HEK293 (cell line): ENCODE data around the gene KRT9.

Experiments used
- FEZF1 ChIP-seq: fragments of 450-650 bp; formaldehyde crosslinking; IDR thresholded peaks from 2 replicates; pipeline ENCODE4 v1.5.1; 2016; ENCODE audit warnings: missing biosample characterization, missing genetic modification characterization
- TCF7L2 ChIP-seq: IDR thresholded peaks from 2 replicates; pipeline ENCODE4 v1.6.1; 2011; ENCODE audit warnings: low read depth, mild to moderate bottlenecking, inconsistent platforms, low read length, moderate library complexity, borderline replicate concordance
- YY1 ChIP-seq: fragments of 450-650 bp; formaldehyde crosslinking; IDR thresholded peaks from 2 replicates; pipeline ENCODE4 v1.5.1; 2018; ENCODE audit warnings: missing biosample characterization, missing genetic modification characterization
- ZBTB48 ChIP-seq: fragments of 450-650 bp; formaldehyde crosslinking; IDR thresholded peaks from 2 replicates; pipeline ENCODE4 v1.5.1; 2016; ENCODE audit warnings: missing biosample characterization, missing genetic modification characterization
- ZNF132 ChIP-seq: fragments of 450-650 bp; formaldehyde crosslinking; IDR thresholded peaks from 2 replicates; pipeline ENCODE4 v1.5.1; 2017; ENCODE audit warnings: missing biosample characterization, missing genetic modification characterization, borderline replicate concordance
- ZNF274 ChIP-seq, 2 experiments: fragments of 200-500 bp in 1 of 2; fragments of 450-650 bp in 1 of 2; sonication (Bioruptor generic) in 1 of 2; formaldehyde crosslinking in 1 of 2; IDR thresholded peaks; 2 replicates each; pipeline versions ENCODE4 v1.5.1 to v1.6.1; 2014 to 2016; ENCODE audit warnings: borderline replicate concordance in 1 of 2, inconsistent platforms in 1 of 2, low read length in 1 of 2, missing biosample characterization in 1 of 2, missing genetic modification characterization in 1 of 2
- ZNF391 ChIP-seq: fragments of 450-650 bp; formaldehyde crosslinking; IDR thresholded peaks from 2 replicates; pipeline ENCODE4 v1.5.1; 2016; ENCODE audit warnings: low read depth, missing biosample characterization, missing genetic modification characterization, borderline replicate concordance
- ZNF561 ChIP-seq: fragments of 450-650 bp; IDR thresholded peaks from 2 replicates; pipeline ENCODE4 v1.5.1; 2018; ENCODE audit warnings: missing biosample characterization, missing genetic modification characterization, borderline replicate concordance
- ZNF837 ChIP-seq: fragments of 450-650 bp; formaldehyde crosslinking; IDR thresholded peaks from 2 replicates; pipeline ENCODE4 v1.5.1; 2016; ENCODE audit warnings: missing biosample characterization, missing genetic modification characterization
- TF ChIP-seq, protein P1 (sequence below): fragments of 450-650 bp; formaldehyde crosslinking; IDR thresholded peaks from 2 replicates; pipeline ENCODE4 v1.5.1; 2017; ENCODE audit warnings: missing biosample characterization, missing genetic modification characterization
- TF ChIP-seq, protein P2 (sequence below): fragments of 450-650 bp; formaldehyde crosslinking; IDR thresholded peaks from 2 replicates; pipeline ENCODE4 v1.5.1; 2016; ENCODE audit warnings: missing biosample characterization, missing genetic modification characterization
- TF ChIP-seq, protein P3 (sequence below): fragments of 450-650 bp; formaldehyde crosslinking; conservative IDR thresholded peaks from 2 replicates; pipeline ENCODE4 v1.5.1; 2016; ENCODE audit warnings: low read depth, missing biosample characterization, missing genetic modification characterization
- TF ChIP-seq, protein P4 (sequence below): sonication (generic); formaldehyde crosslinking; IDR thresholded peaks from 2 replicates; pipeline ENCODE4 v1.8.1; 2022; ENCODE audit warnings: mild to moderate bottlenecking, moderate library complexity, missing genetic modification reagents

DNA sequence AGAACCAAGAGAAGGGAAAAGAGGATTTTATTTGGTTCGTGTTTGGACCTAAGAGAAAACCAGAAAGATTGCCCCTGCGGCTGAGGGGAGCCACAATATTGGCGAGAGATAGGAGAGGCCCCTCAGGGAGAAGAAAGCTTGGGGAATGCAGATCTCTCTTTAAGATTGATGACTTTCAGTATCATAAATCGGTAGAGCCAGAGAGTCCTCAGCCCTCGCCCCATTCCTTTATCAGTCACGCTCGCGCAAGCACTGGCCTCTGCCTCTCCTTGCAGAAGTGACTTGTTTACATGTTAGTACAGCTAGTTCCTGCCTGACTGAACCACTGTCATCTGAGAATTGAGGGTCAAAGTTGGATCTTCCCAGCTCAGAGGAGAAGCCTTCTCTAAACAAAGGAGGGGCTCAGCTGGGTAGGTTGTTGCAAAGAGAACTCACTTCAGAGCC is 22.2 kb downstream of the KRT9 start:
- TF ChIP-seq ZNF837 (tag by site-specific recombination) (no peak), TCF7L2 (no peak), ZNF274 (IDR thresholded peaks at IDR 0.05; ENCODE audit: low read length) (no peak), ZNF274 (tag by site-specific recombination; IDR thresholded peaks at IDR 0.05; ENCODE audit: borderline replicate concordance) (no peak), ZNF391 (tag by site-specific recombination) (no peak), YY1 (no peak), ZNF132 (tag by site-specific recombination) (no peak), ZBTB48 (tag by site-specific recombination) (no peak), ZNF561 (tag by site-specific recombination) (no peak), FEZF1 (tag by site-specific recombination) (no peak)
- TF ChIP-seq, protein P1, sequence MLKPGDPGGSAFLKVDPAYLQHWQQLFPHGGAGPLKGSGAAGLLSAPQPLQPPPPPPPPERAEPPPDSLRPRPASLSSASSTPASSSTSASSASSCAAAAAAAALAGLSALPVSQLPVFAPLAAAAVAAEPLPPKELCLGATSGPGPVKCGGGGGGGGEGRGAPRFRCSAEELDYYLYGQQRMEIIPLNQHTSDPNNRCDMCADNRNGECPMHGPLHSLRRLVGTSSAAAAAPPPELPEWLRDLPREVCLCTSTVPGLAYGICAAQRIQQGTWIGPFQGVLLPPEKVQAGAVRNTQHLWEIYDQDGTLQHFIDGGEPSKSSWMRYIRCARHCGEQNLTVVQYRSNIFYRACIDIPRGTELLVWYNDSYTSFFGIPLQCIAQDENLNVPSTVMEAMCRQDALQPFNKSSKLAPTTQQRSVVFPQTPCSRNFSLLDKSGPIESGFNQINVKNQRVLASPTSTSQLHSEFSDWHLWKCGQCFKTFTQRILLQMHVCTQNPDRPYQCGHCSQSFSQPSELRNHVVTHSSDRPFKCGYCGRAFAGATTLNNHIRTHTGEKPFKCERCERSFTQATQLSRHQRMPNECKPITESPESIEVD (tag by site-specific recombination): no peak
- TF ChIP-seq, protein P2, sequence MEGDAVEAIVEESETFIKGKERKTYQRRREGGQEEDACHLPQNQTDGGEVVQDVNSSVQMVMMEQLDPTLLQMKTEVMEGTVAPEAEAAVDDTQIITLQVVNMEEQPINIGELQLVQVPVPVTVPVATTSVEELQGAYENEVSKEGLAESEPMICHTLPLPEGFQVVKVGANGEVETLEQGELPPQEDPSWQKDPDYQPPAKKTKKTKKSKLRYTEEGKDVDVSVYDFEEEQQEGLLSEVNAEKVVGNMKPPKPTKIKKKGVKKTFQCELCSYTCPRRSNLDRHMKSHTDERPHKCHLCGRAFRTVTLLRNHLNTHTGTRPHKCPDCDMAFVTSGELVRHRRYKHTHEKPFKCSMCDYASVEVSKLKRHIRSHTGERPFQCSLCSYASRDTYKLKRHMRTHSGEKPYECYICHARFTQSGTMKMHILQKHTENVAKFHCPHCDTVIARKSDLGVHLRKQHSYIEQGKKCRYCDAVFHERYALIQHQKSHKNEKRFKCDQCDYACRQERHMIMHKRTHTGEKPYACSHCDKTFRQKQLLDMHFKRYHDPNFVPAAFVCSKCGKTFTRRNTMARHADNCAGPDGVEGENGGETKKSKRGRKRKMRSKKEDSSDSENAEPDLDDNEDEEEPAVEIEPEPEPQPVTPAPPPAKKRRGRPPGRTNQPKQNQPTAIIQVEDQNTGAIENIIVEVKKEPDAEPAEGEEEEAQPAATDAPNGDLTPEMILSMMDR: no peak
- TF ChIP-seq, protein P3, sequence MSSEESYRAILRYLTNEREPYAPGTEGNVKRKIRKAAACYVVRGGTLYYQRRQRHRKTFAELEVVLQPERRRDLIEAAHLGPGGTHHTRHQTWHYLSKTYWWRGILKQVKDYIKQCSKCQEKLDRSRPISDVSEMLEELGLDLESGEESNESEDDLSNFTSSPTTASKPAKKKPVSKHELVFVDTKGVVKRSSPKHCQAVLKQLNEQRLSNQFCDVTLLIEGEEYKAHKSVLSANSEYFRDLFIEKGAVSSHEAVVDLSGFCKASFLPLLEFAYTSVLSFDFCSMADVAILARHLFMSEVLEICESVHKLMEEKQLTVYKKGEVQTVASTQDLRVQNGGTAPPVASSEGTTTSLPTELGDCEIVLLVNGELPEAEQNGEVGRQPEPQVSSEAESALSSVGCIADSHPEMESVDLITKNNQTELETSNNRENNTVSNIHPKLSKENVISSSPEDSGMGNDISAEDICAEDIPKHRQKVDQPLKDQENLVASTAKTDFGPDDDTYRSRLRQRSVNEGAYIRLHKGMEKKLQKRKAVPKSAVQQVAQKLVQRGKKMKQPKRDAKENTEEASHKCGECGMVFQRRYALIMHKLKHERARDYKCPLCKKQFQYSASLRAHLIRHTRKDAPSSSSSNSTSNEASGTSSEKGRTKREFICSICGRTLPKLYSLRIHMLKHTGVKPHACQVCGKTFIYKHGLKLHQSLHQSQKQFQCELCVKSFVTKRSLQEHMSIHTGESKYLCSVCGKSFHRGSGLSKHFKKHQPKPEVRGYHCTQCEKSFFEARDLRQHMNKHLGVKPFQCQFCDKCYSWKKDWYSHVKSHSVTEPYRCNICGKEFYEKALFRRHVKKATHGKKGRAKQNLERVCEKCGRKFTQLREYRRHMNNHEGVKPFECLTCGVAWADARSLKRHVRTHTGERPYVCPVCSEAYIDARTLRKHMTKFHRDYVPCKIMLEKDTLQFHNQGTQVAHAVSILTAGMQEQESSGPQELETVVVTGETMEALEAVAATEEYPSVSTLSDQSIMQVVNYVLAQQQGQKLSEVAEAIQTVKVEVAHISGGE (tag by site-specific recombination): no peak
- TF ChIP-seq, protein P4, sequence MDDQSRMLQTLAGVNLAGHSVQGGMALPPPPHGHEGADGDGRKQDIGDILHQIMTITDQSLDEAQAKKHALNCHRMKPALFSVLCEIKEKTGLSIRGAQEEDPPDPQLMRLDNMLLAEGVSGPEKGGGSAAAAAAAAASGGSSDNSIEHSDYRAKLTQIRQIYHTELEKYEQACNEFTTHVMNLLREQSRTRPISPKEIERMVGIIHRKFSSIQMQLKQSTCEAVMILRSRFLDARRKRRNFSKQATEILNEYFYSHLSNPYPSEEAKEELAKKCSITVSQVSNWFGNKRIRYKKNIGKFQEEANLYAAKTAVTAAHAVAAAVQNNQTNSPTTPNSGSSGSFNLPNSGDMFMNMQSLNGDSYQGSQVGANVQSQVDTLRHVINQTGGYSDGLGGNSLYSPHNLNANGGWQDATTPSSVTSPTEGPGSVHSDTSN (CRISPR knock-in tag): no peak
